ENCODE measurements around the gene POLR2L. TPM values are rescaled to one million over a fixed set of nuclear protein-coding genes. Genes with fewer than 3 reads are reported as not detected.

Gene POLR2L
- total and polyA plus RNA-seq, 2 donors (not counting 1 experiment from before 2014, with no cell fraction given) = 44.4 to 80.8 TPM

- ChIA-PET CTCF (no interaction called here), POLR2A (interaction anchor here (0.7 kb wide), 1 partner anchor 9 kb away, joined by 3 read pairs; no protein-coding TSS in a partner anchor)
- Histone ChIP-seq H3K4me2 (replicated peaks; ENCODE audit: low read depth, low read length, poor library complexity, severe bottlenecking) (no peak overlapping the region), H3K9ac (ENCODE audit: low read length) (no peak overlapping the region), H3K4me3 (ENCODE audit: control extremely low read depth in 1 of 5, extremely low read depth in 1 of 5, insufficient read depth in 1 of 5, low read depth in 2 of 5, low read length in 4 of 5) (no peak overlapping the region), H2AFZ (ENCODE audit: insufficient read depth, low read depth, low read length, poor library complexity, severe bottlenecking) (no peak overlapping the region), H3K36me3 (replicated peaks in 1 of 2; ENCODE audit: control extremely low read depth in 1 of 2, control insufficient read depth in 1 of 2, extremely low read depth in 1 of 2, insufficient read depth in 2 of 2, low read length in 1 of 2) (peaks cover 0 to 7% of the 10 kb centered on the region in 2 experiments), H4K20me1 (ENCODE audit: control insufficient read depth, insufficient read depth, low read length, poor library complexity, severe bottlenecking) (peaks cover 63% of the 10 kb centered on the region), H3K27ac (ENCODE audit: low read length in 2 of 2) (no peak overlapping the region), H3K9me3 (ENCODE audit: control extremely low read depth in 1 of 3, control insufficient read depth in 2 of 3, insufficient read depth in 1 of 3, low read length in 2 of 3) (peaks cover 0 to 3% (median 0%) of the 10 kb centered on the region in 3 donors), H3K4me1 (ENCODE audit: control insufficient read depth in 2 of 2, insufficient read depth in 2 of 2, low read length in 2 of 2) (peaks cover 27 to 45% of the 10 kb centered on the region in 2 donors), H3K27me3 (replicated peaks in 1 of 4; ENCODE audit: control extremely low read depth in 1 of 4, control insufficient read depth in 3 of 4, insufficient read depth in 4 of 4, low read length in 3 of 4) (peaks cover 0 to 24% (median 5%) of the 10 kb centered on the region in 4 experiments), H3K79me2 (ENCODE audit: control insufficient read depth, insufficient read depth, low read length) (peaks cover 35% of the 10 kb centered on the region)
- no peaks in the 10 kb centered on the region for H3K27me3 Mint-ChIP-seq
- peaks cover 21% of the 10 kb centered on the region for H3K4me1 Mint-ChIP-seq
- no peak for ATAC-seq (ENCODE audit: low read depth)
- no peak overlapping the region for H3K4me3 Mint-ChIP-seq
- intact Hi-C loops (cut with micrococcal nuclease) = loop anchor here (10.0 kb wide), 1 partner anchor 338 kb away; the partner anchor contains the start of gene PTDSS2
- no peaks in the 10 kb centered on the region for H3K9me3 Mint-ChIP-seq (ENCODE audit: insufficient read depth)
- no peak for DNase-seq
- WGBS (ENCODE audit: insufficient coverage) = 96% methylated on average over 12 of the region's 15 CpGs
- no peak overlapping the region for H3K27ac Mint-ChIP-seq
- TF ChIP-seq EZH2 (IDR thresholded peaks at IDR 0.05; ENCODE audit: borderline replicate concordance, insufficient read depth, low read depth, low read length, poor library complexity, severe bottlenecking) (no peak), CTCF (IDR thresholded peaks at IDR 0.05) (no peak)
These were observed 49.9 kb downstream of the POLR2L start for GRCh38 chr11:792535-792821.

- Histone ChIP-seq H3K79me2 (ENCODE audit: control insufficient read depth, insufficient read depth, low read length) (peaks cover 33% of the 10 kb centered on the region), H3K4me2 (replicated peaks; ENCODE audit: low read depth, low read length, poor library complexity, severe bottlenecking) (no peak overlapping the region), H3K27ac (ENCODE audit: low read length in 2 of 2) (no peak overlapping the region), H2AFZ (ENCODE audit: insufficient read depth, low read depth, low read length, poor library complexity, severe bottlenecking) (no peak overlapping the region), H3K4me3 (ENCODE audit: control extremely low read depth in 1 of 5, extremely low read depth in 1 of 5, insufficient read depth in 1 of 5, low read depth in 2 of 5, low read length in 4 of 5) (no peak overlapping the region), H3K9me3 (ENCODE audit: control extremely low read depth in 1 of 3, control insufficient read depth in 2 of 3, insufficient read depth in 1 of 3, low read length in 2 of 3) (peaks cover 0 to 3% (median 0%) of the 10 kb centered on the region in 3 donors), H3K9ac (ENCODE audit: low read length) (no peak overlapping the region), H3K27me3 (replicated peaks in 1 of 4; ENCODE audit: control extremely low read depth in 1 of 4, control insufficient read depth in 3 of 4, insufficient read depth in 4 of 4, low read length in 3 of 4) (peaks cover 0 to 24% (median 5%) of the 10 kb centered on the region in 4 experiments), H3K36me3 (replicated peaks in 1 of 2; ENCODE audit: control extremely low read depth in 1 of 2, control insufficient read depth in 1 of 2, extremely low read depth in 1 of 2, insufficient read depth in 2 of 2, low read length in 1 of 2) (peaks cover 0 to 7% of the 10 kb centered on the region in 2 experiments), H4K20me1 (ENCODE audit: control insufficient read depth, insufficient read depth, low read length, poor library complexity, severe bottlenecking) (peaks cover 61% of the 10 kb centered on the region), H3K4me1 (ENCODE audit: control insufficient read depth in 2 of 2, insufficient read depth in 2 of 2, low read length in 2 of 2) (peaks cover 25 to 40% of the 10 kb centered on the region in 2 donors)
- H3K4me1 Mint-ChIP-seq = peaks cover 16% of the 10 kb centered on the region
- H3K27me3 Mint-ChIP-seq = no peaks in the 10 kb centered on the region
- no peak for TF ChIP-seq CTCF (IDR thresholded peaks at IDR 0.05)
- no peak for TF ChIP-seq EZH2 (IDR thresholded peaks at IDR 0.05; ENCODE audit: borderline replicate concordance, insufficient read depth, low read depth, low read length, poor library complexity, severe bottlenecking)
- ATAC-seq (ENCODE audit: low read depth) = no peak
- no peaks in the 10 kb centered on the region for H3K9me3 Mint-ChIP-seq (ENCODE audit: insufficient read depth)
- ChIA-PET CTCF (no interaction called here), POLR2A (interaction anchor here (0.6 kb wide), 1 partner anchor 49 kb away, joined by 5 read pairs; no protein-coding TSS in a partner anchor)
- H3K4me3 Mint-ChIP-seq = peak overlapping the region; percentile 3
- WGBS (ENCODE audit: insufficient coverage) = 98% methylated on average over 41 of the region's 49 CpGs
- intact Hi-C loops (cut with micrococcal nuclease) = loop anchor here (10.0 kb wide), 1 partner anchor 337 kb away; the partner anchor contains the start of gene PTDSS2
- no peak overlapping the region for H3K27ac Mint-ChIP-seq
- no peak for DNase-seq
These were observed 50.4 kb downstream of the POLR2L start for GRCh38 chr11:791658-792534.
